GM18867 (cell line): ENCODE measurements around the gene OIT3.

Experiments
- ATAC-seq: cut with Tn5 transposase; IDR thresholded peaks from one replicate; pipeline ENCODE4 v1.9.1; 2021; ENCODE audit warnings: mild to moderate bottlenecking, moderate library complexity; ENCODE audit not compliant: unreplicated experiment

OIT3 gene

GRCh38 chr10:72893136-72893798 lies at the start of gene OIT3:
Gene OIT3, plus strand, starts transcription at chr10:72893739. Its CDS starts 60 bp downstream, at chr10:72893799.
- ATAC-seq = no peak

- ATAC-seq = no peak
Observed at GRCh38 chr10:72846238-72846637, 47.3 kb upstream of the OIT3 start.

GRCh38 chr10:72847681-72848080 lies 45.9 kb upstream of the OIT3 start:
- ATAC-seq = no peak

GRCh38 chr10:72850861-72851260 lies 42.7 kb upstream of the OIT3 start:
- no peak for ATAC-seq

GRCh38 chr10:72851509-72851908 lies 42.0 kb upstream of the OIT3 start:
- no peak for ATAC-seq

- no peak for ATAC-seq
Observed at GRCh38 chr10:72852508-72852907, 41.0 kb upstream of the OIT3 start.

- no peak for ATAC-seq
Observed at GRCh38 chr10:72855129-72855528, 38.4 kb upstream of the OIT3 start.

- ATAC-seq = no peak
Observed at GRCh38 chr10:72855790-72856189, 37.7 kb upstream of the OIT3 start.

- no peak for ATAC-seq
Observed at GRCh38 chr10:72858067-72858466, 35.5 kb upstream of the OIT3 start.

- ATAC-seq = no peak
Observed at GRCh38 chr10:72862957-72863356, 30.6 kb upstream of the OIT3 start.

- no peak for ATAC-seq
Observed at GRCh38 chr10:72875250-72876055, 18.1 kb upstream of the OIT3 start.

GRCh38 chr10:72879245-72879644 lies 14.3 kb upstream of the OIT3 start:
- no peak for ATAC-seq

GRCh38 chr10:72881291-72881690 lies 12.2 kb upstream of the OIT3 start:
- no peak for ATAC-seq

- ATAC-seq = no peak
Observed at GRCh38 chr10:72883861-72884260, 9.7 kb upstream of the OIT3 start.

GRCh38 chr10:72885953-72886352 lies 7.6 kb upstream of the OIT3 start:
- no peak for ATAC-seq

- ATAC-seq = no peak
Observed at GRCh38 chr10:72886621-72887020, 6.9 kb upstream of the OIT3 start.

GRCh38 chr10:72887043-72887442 lies 6.5 kb upstream of the OIT3 start:
- no peak for ATAC-seq

- no peak for ATAC-seq
Observed at GRCh38 chr10:72888151-72888638, 5.3 kb upstream of the OIT3 start.

- ATAC-seq = no peak
Observed at GRCh38 chr10:72889391-72889831, 4.1 kb upstream of the OIT3 start.

- no peak for ATAC-seq
Observed at GRCh38 chr10:72890086-72890485, 3.5 kb upstream of the OIT3 start.

- no peak for ATAC-seq
Observed at GRCh38 chr10:72895236-72895850, 1.8 kb downstream of the OIT3 start.

- ATAC-seq = no peak
Observed at GRCh38 chr10:72898616-72899015, 5.1 kb downstream of the OIT3 start.
